ENCODE results near the gene EPB41L4A.
"Not testable (repeated sequence)": the region's sequence is repeated elsewhere in the genome, so short reads cannot be mapped to it uniquely, and the experiment has no call there.

Gene EPB41L4A

GRCh38 chr5:112237456-112237855 lies 181.6 kb downstream of the EPB41L4A start:
- Histone ChIP-seq H3K27me3 (ENCODE audit: control insufficient read depth in 1 of 2, insufficient read depth in 2 of 2, low read length in 2 of 2) (no peaks in the 10 kb centered on the region), H3K9ac (ENCODE audit: low read length in 2 of 2) (no peak overlapping the region), H3K4me1 (ENCODE audit: control insufficient read depth, insufficient read depth, low read length) (no peaks in the 10 kb centered on the region), H3K9me3 (ENCODE audit: control insufficient read depth in 2 of 2, low read length in 2 of 2) (no peaks in the 10 kb centered on the region), H3K4me3 (ENCODE audit: low read length in 2 of 2) (no peak overlapping the region), H3K27ac (ENCODE audit: low read length) (no peak overlapping the region), H3K36me3 (ENCODE audit: control insufficient read depth in 2 of 2, insufficient read depth in 2 of 2, low read length in 2 of 2) (no peaks in the 10 kb centered on the region)

DNA sequence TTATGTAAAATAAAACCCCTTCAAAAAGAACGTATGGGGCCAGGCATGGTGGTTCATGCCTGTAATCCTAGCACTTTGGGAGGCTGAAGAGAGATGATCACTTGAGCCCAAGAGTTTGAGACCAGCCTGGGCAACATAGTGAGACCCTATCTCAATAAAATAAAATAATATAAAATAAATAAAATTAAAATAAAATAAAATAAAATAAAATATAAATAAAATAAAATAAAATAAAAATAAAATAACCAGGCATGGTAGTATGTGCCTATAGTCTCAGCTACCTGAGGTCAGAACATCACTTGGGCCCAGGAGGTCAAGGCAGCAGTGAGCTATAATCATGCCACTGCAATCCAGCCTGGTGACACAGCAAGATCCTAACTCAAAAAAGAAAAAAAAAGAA lies 185.1 kb downstream of the EPB41L4A start:
- H3K4me1 ChIP-seq (ENCODE audit: control insufficient read depth, insufficient read depth, low read length) = no peaks in the 10 kb centered on the region
- H3K27me3 ChIP-seq (ENCODE audit: control insufficient read depth in 1 of 2, insufficient read depth in 2 of 2, low read length in 2 of 2) = no peaks in the 10 kb centered on the region
- H3K9me3 ChIP-seq (ENCODE audit: control insufficient read depth in 2 of 2, low read length in 2 of 2) = no peaks in the 10 kb centered on the region
- no peak overlapping the region for H3K9ac ChIP-seq (ENCODE audit: low read length in 2 of 2)
- H3K4me3 ChIP-seq (ENCODE audit: low read length in 2 of 2) = no peak overlapping the region
- no peak overlapping the region for H3K27ac ChIP-seq (ENCODE audit: low read length)
- H3K36me3 ChIP-seq (ENCODE audit: control insufficient read depth in 2 of 2, insufficient read depth in 2 of 2, low read length in 2 of 2) = no peaks in the 10 kb centered on the region

- no peaks in the 10 kb centered on the region for H3K27me3 ChIP-seq (ENCODE audit: control insufficient read depth in 1 of 2, insufficient read depth in 2 of 2, low read length in 2 of 2)
- H3K36me3 ChIP-seq (ENCODE audit: control insufficient read depth in 2 of 2, insufficient read depth in 2 of 2, low read length in 2 of 2) = no peaks in the 10 kb centered on the region
- peaks cover 4% of the 10 kb centered on the region for H3K4me1 ChIP-seq (ENCODE audit: control insufficient read depth, insufficient read depth, low read length)
- H3K9ac ChIP-seq (ENCODE audit: low read length in 2 of 2) = no peak overlapping the region
- H3K27ac ChIP-seq (ENCODE audit: low read length) = no peak overlapping the region
- no peaks in the 10 kb centered on the region for H3K9me3 ChIP-seq (ENCODE audit: control insufficient read depth in 2 of 2, low read length in 2 of 2)
- H3K4me3 ChIP-seq (ENCODE audit: low read length in 2 of 2) = no peak overlapping the region
These were observed 186.4 kb downstream of the EPB41L4A start for GRCh38 chr5:112232667-112233066.

DNA sequence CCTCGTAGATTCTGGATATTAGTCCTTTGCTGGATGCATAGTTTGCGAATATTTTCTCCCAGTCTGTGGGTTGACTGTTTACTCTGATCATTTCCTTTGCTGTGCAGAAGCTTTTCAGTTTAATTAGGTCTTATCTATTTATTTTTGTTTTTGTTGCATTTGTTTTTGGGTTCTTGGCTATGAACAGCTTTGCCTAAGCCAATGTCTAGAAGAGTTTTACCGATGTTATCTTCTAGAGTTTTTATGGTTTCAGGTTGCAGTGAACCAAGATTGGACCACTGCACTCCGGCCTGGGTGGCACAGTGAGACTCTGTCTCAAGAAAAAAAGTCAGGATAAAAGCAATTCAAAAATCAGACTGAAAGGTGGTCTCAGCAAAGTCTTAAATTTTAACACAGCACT lies 188.5 kb downstream of the EPB41L4A start:
- H3K36me3 ChIP-seq (ENCODE audit: control insufficient read depth in 2 of 2, insufficient read depth in 2 of 2, low read length in 2 of 2) = no peaks in the 10 kb centered on the region
- no peak overlapping the region for H3K9ac ChIP-seq (ENCODE audit: low read length in 2 of 2)
- H3K9me3 ChIP-seq (ENCODE audit: control insufficient read depth in 2 of 2, low read length in 2 of 2) = no peaks in the 10 kb centered on the region
- H3K27ac ChIP-seq (ENCODE audit: low read length) = no peak overlapping the region
- no peaks in the 10 kb centered on the region for H3K27me3 ChIP-seq (ENCODE audit: control insufficient read depth in 1 of 2, insufficient read depth in 2 of 2, low read length in 2 of 2)
- H3K4me3 ChIP-seq (ENCODE audit: low read length in 2 of 2) = no peak overlapping the region
- H3K4me1 ChIP-seq (ENCODE audit: control insufficient read depth, insufficient read depth, low read length) = peaks cover 4% of the 10 kb centered on the region

DNA sequence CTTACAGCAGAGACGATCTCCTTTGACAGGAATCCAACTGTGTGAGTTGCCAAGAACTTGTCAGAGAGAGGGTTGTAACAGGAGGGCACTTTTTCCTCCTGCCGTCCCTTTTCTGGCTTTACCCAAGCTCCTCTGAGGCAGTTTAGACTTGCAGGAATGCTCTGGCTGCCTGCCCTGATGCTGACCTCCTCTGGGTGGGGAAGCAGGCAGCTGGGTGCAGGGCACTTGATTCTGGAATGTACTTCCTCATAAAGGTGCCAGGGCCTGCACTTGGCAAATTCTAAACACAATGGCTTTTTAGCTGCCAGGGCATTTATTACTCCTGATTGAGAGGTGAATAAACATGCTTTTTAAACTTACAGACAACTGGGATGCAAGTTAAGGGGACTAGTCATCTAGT lies 190.4 kb downstream of the EPB41L4A start:
- H3K4me3 ChIP-seq (ENCODE audit: low read length in 2 of 2) = no peak overlapping the region
- peaks cover 4% of the 10 kb centered on the region for H3K4me1 ChIP-seq (ENCODE audit: control insufficient read depth, insufficient read depth, low read length)
- H3K27me3 ChIP-seq (ENCODE audit: control insufficient read depth in 1 of 2, insufficient read depth in 2 of 2, low read length in 2 of 2) = no peaks in the 10 kb centered on the region
- no peaks in the 10 kb centered on the region for H3K36me3 ChIP-seq (ENCODE audit: control insufficient read depth in 2 of 2, insufficient read depth in 2 of 2, low read length in 2 of 2)
- no peak overlapping the region for H3K27ac ChIP-seq (ENCODE audit: low read length)
- no peaks in the 10 kb centered on the region for H3K9me3 ChIP-seq (ENCODE audit: control insufficient read depth in 2 of 2, low read length in 2 of 2)
- H3K9ac ChIP-seq (ENCODE audit: low read length in 2 of 2) = no peak overlapping the region

- H3K9ac ChIP-seq (ENCODE audit: low read length in 2 of 2) = no peak overlapping the region
- H3K4me3 ChIP-seq (ENCODE audit: low read length in 2 of 2) = no peak overlapping the region
- H3K9me3 ChIP-seq (ENCODE audit: control insufficient read depth in 2 of 2, low read length in 2 of 2) = no peaks in the 10 kb centered on the region
- peaks cover 4% of the 10 kb centered on the region for H3K4me1 ChIP-seq (ENCODE audit: control insufficient read depth, insufficient read depth, low read length)
- H3K27me3 ChIP-seq (ENCODE audit: control insufficient read depth in 1 of 2, insufficient read depth in 2 of 2, low read length in 2 of 2) = no peaks in the 10 kb centered on the region
- no peak overlapping the region for H3K27ac ChIP-seq (ENCODE audit: low read length)
- no peaks in the 10 kb centered on the region for H3K36me3 ChIP-seq (ENCODE audit: control insufficient read depth in 2 of 2, insufficient read depth in 2 of 2, low read length in 2 of 2)
These were observed 191.0 kb downstream of the EPB41L4A start for GRCh38 chr5:112227911-112228631.

GRCh38 chr5:112226215-112226614 lies 192.9 kb downstream of the EPB41L4A start:
- no peaks in the 10 kb centered on the region for H3K36me3 ChIP-seq (ENCODE audit: control insufficient read depth in 2 of 2, insufficient read depth in 2 of 2, low read length in 2 of 2)
- no peaks in the 10 kb centered on the region for H3K9me3 ChIP-seq (ENCODE audit: control insufficient read depth in 2 of 2, low read length in 2 of 2)
- no peak overlapping the region for H3K9ac ChIP-seq (ENCODE audit: low read length in 2 of 2)
- peaks cover 4% of the 10 kb centered on the region for H3K4me1 ChIP-seq (ENCODE audit: control insufficient read depth, insufficient read depth, low read length)
- no peak overlapping the region for H3K27ac ChIP-seq (ENCODE audit: low read length)
- H3K27me3 ChIP-seq (ENCODE audit: control insufficient read depth in 1 of 2, insufficient read depth in 2 of 2, low read length in 2 of 2) = no peaks in the 10 kb centered on the region
- H3K4me3 ChIP-seq (ENCODE audit: low read length in 2 of 2) = no peak overlapping the region

- not testable (repeated sequence) for H3K27ac ChIP-seq (ENCODE audit: low read length); H3K4me1 ChIP-seq (ENCODE audit: control insufficient read depth, insufficient read depth, low read length); H3K9ac ChIP-seq (ENCODE audit: low read length in 2 of 2)
These were observed 196.1 kb downstream of the EPB41L4A start for GRCh38 chr5:112222997-112223396.

GRCh38 chr5:112221128-112221527 lies 197.9 kb downstream of the EPB41L4A start:
- no peak overlapping the region for H3K9ac ChIP-seq (ENCODE audit: low read length in 2 of 2)
- H3K27me3 ChIP-seq (ENCODE audit: control insufficient read depth in 1 of 2, insufficient read depth in 2 of 2, low read length in 2 of 2) = no peaks in the 10 kb centered on the region
- H3K27ac ChIP-seq (ENCODE audit: low read length) = no peak overlapping the region
- no peaks in the 10 kb centered on the region for H3K9me3 ChIP-seq (ENCODE audit: control insufficient read depth in 2 of 2, low read length in 2 of 2)
- H3K36me3 ChIP-seq (ENCODE audit: control insufficient read depth in 2 of 2, insufficient read depth in 2 of 2, low read length in 2 of 2) = no peaks in the 10 kb centered on the region
- no peak overlapping the region for H3K4me3 ChIP-seq (ENCODE audit: low read length in 2 of 2)
- no peaks in the 10 kb centered on the region for H3K4me1 ChIP-seq (ENCODE audit: control insufficient read depth, insufficient read depth, low read length)

More at GRCh38 chr5:112222997-112223396, 196.1 kb downstream of the EPB41L4A start:
- not testable (repeated sequence) for H3K27me3 ChIP-seq (ENCODE audit: control insufficient read depth in 1 of 2, insufficient read depth in 2 of 2, low read length in 2 of 2); H3K9me3 ChIP-seq (ENCODE audit: control insufficient read depth in 2 of 2, low read length in 2 of 2); H3K4me3 ChIP-seq (ENCODE audit: low read length in 2 of 2); H3K36me3 ChIP-seq (ENCODE audit: control insufficient read depth in 2 of 2, insufficient read depth in 2 of 2, low read length in 2 of 2)

DNA sequence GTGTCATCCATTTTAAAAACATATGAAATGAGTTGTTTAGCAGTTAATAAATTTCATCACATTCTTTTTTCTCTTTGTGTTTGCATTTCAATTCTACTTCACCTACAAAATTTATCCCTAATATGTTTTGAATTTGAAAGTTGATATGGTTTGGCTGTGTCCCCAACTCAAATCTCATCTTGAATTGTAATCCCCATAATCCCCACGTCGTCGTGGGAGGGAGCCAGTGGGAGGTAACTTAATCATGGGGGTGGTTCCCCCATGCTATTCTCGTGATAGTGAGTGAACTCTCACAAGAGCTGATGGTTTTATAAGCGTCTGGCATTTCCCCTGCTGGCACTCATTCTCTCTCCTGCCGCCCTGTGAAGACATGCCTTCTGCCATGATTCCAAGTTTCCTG lies 200.1 kb downstream of the EPB41L4A start:
- Histone ChIP-seq H3K4me1 (ENCODE audit: control insufficient read depth, insufficient read depth, low read length) (no peaks in the 10 kb centered on the region), H3K4me3 (ENCODE audit: low read length in 2 of 2) (no peak overlapping the region), H3K27me3 (ENCODE audit: control insufficient read depth in 1 of 2, insufficient read depth in 2 of 2, low read length in 2 of 2) (no peaks in the 10 kb centered on the region), H3K9me3 (ENCODE audit: control insufficient read depth in 2 of 2, low read length in 2 of 2) (no peaks in the 10 kb centered on the region), H3K36me3 (ENCODE audit: control insufficient read depth in 2 of 2, insufficient read depth in 2 of 2, low read length in 2 of 2) (no peaks in the 10 kb centered on the region), H3K9ac (ENCODE audit: low read length in 2 of 2) (no peak overlapping the region), H3K27ac (ENCODE audit: low read length) (no peak overlapping the region)

DNA sequence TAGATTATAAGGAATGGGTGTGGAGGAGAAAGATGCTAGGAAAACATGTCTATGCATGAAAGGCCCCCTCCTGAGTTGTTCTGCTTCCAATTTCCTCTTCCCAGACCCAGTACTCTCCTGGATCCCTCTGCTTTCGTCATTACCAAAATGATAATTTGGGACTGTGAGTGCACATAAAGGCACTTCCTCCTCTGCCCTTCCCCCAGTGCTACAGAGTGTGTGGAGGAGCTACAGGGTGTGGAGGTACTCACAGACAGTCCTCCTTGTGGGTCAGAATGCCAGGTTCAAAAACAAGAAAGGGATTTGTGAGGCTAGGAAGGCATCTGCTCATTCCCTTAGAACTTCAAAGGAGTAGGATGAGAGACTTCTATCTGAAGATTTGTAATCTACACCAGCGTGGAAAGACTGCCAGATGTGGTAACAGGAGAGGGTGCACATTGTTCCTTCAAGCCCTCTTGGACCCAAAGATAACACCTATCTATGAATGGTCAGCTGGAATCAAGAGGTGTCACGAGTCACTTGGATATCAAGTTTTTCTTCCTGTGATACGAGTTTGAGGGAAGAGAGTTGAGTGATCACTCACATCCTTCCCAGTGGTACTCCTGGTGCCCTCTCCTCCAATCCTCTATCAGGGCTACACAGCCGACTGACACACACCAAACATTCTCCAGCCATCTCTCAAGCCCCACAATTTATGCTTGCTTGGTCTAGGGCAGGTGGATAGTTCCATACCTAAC lies 201.1 kb downstream of the EPB41L4A start:
- no peaks in the 10 kb centered on the region for H3K4me1 ChIP-seq (ENCODE audit: control insufficient read depth, insufficient read depth, low read length)
- H3K27me3 ChIP-seq (ENCODE audit: control insufficient read depth in 1 of 2, insufficient read depth in 2 of 2, low read length in 2 of 2) = no peaks in the 10 kb centered on the region
- H3K4me3 ChIP-seq (ENCODE audit: low read length in 2 of 2) = no peak overlapping the region
- no peak overlapping the region for H3K9ac ChIP-seq (ENCODE audit: low read length in 2 of 2)
- H3K9me3 ChIP-seq (ENCODE audit: control insufficient read depth in 2 of 2, low read length in 2 of 2) = no peaks in the 10 kb centered on the region
- H3K27ac ChIP-seq (ENCODE audit: low read length) = no peak overlapping the region
- no peaks in the 10 kb centered on the region for H3K36me3 ChIP-seq (ENCODE audit: control insufficient read depth in 2 of 2, insufficient read depth in 2 of 2, low read length in 2 of 2)
